ENCODE results near the gene CKAP2L.

The CKAP2L gene

GRCh38 chr2:112800881-112801583 is 36.6 kb upstream of the CKAP2L start:
- H4K20me1 ChIP-seq (ENCODE audit: insufficient read depth, low read length), result no peaks in the 10 kb centered on the region
- H3K9me3 ChIP-seq (replicated peaks; ENCODE audit: insufficient read depth, low read length), result no peaks in the 10 kb centered on the region
- no peak overlapping the region for H3K4me3 ChIP-seq (ENCODE audit: low read length)
- H3K27me3 ChIP-seq (replicated peaks; ENCODE audit: insufficient read depth, low read length), result no peaks in the 10 kb centered on the region
- no peak overlapping the region for H2AFZ ChIP-seq (ENCODE audit: low read length)
- H3K9me2 ChIP-seq (replicated peaks; ENCODE audit: insufficient read depth, low read length), result no peaks in the 10 kb centered on the region
- no peak for TF ChIP-seq CTCF (IDR thresholded peaks at IDR 0.05; ENCODE audit: low read length)
- no peak for TF ChIP-seq EZH2 (optimal IDR thresholded peaks at IDR 0.05; ENCODE audit: low read depth, low read length)
- no peak for TF ChIP-seq EZH2phosphoT487 (IDR thresholded peaks at IDR 0.05; ENCODE audit: low read length)
- H3K27ac ChIP-seq (ENCODE audit: low read length), result no peak overlapping the region
- no peak for DNase-seq
- no peak overlapping the region for H3K4me2 ChIP-seq (ENCODE audit: low read depth, low read length)
- no peaks in the 10 kb centered on the region for H3F3A ChIP-seq (ENCODE audit: insufficient read depth, low read length)
- no peaks in the 10 kb centered on the region for H3K36me3 ChIP-seq (replicated peaks; ENCODE audit: insufficient read depth, low read length)
- H3K4me1 ChIP-seq (ENCODE audit: low read length), result no peaks in the 10 kb centered on the region
- no peaks in the 10 kb centered on the region for H3K79me2 ChIP-seq (ENCODE audit: low read length)
- no peak overlapping the region for H3K9ac ChIP-seq (ENCODE audit: low read length)

GRCh38 chr2:112798979-112799975 is 34.9 kb upstream of the CKAP2L start:
- Histone ChIP-seq H4K20me1 (ENCODE audit: insufficient read depth, low read length) (no peaks in the 10 kb centered on the region), H3K4me3 (ENCODE audit: low read length) (no peak overlapping the region), H2AFZ (ENCODE audit: low read length) (no peak overlapping the region), H3K9me3 (replicated peaks; ENCODE audit: insufficient read depth, low read length) (no peaks in the 10 kb centered on the region), H3K4me2 (ENCODE audit: low read depth, low read length) (no peak overlapping the region), H3K27ac (ENCODE audit: low read length) (no peak overlapping the region), H3K9ac (ENCODE audit: low read length) (no peak overlapping the region), H3K36me3 (replicated peaks; ENCODE audit: insufficient read depth, low read length) (no peaks in the 10 kb centered on the region), H3K4me1 (ENCODE audit: low read length) (no peaks in the 10 kb centered on the region), H3K79me2 (ENCODE audit: low read length) (no peaks in the 10 kb centered on the region), H3K9me2 (replicated peaks; ENCODE audit: insufficient read depth, low read length) (no peaks in the 10 kb centered on the region), H3K27me3 (replicated peaks; ENCODE audit: insufficient read depth, low read length) (no peaks in the 10 kb centered on the region), H3F3A (ENCODE audit: insufficient read depth, low read length) (no peaks in the 10 kb centered on the region)
- TF ChIP-seq EZH2 (optimal IDR thresholded peaks at IDR 0.05; ENCODE audit: low read depth, low read length), result no peak
- DNase-seq, result no peak

GRCh38 chr2:112796486-112796885 is 32.1 kb upstream of the CKAP2L start:
- no peak for DNase-seq
- no peak for TF ChIP-seq EZH2 (optimal IDR thresholded peaks at IDR 0.05; ENCODE audit: low read depth, low read length)
- TF ChIP-seq CTCF (IDR thresholded peaks at IDR 0.05; ENCODE audit: low read length), result no peak
- no peak for TF ChIP-seq EZH2phosphoT487 (IDR thresholded peaks at IDR 0.05; ENCODE audit: low read length)
- Histone ChIP-seq H3K27me3 (replicated peaks; ENCODE audit: insufficient read depth, low read length) (no peaks in the 10 kb centered on the region), H2AFZ (ENCODE audit: low read length) (no peak overlapping the region), H3K4me1 (ENCODE audit: low read length) (no peaks in the 10 kb centered on the region), H3K27ac (ENCODE audit: low read length) (no peak overlapping the region), H3K79me2 (ENCODE audit: low read length) (no peaks in the 10 kb centered on the region), H3K9ac (ENCODE audit: low read length) (no peak overlapping the region), H3K9me3 (replicated peaks; ENCODE audit: insufficient read depth, low read length) (no peaks in the 10 kb centered on the region), H3K4me2 (ENCODE audit: low read depth, low read length) (no peak overlapping the region), H3K9me2 (replicated peaks; ENCODE audit: insufficient read depth, low read length) (no peaks in the 10 kb centered on the region), H4K20me1 (ENCODE audit: insufficient read depth, low read length) (no peaks in the 10 kb centered on the region), H3K4me3 (ENCODE audit: low read length) (no peak overlapping the region), H3F3A (ENCODE audit: insufficient read depth, low read length) (no peaks in the 10 kb centered on the region), H3K36me3 (replicated peaks; ENCODE audit: insufficient read depth, low read length) (no peaks in the 10 kb centered on the region)

Measured in MM.1S (cell line).